Neural cell (in vitro differentiated cells): ENCODE data around the gene DIAPH2. TPM values are rescaled to one million over a fixed set of nuclear protein-coding genes. Genes with fewer than 3 reads are reported as not detected.

Experiments
- H2AFZ ChIP-seq: fragments of 200-600, 300-800 bp; sonication (generic), shearing (Covaris generic); 2 replicates; pipeline ENCODE4 v1.6.0; 2014; ENCODE audit warnings: low read depth, mild to moderate bottlenecking, antibody characterized with exemption, low read length, moderate library complexity
- H3F3A ChIP-seq: fragments of 200-600 bp; shearing (Covaris generic); 2 replicates; pipeline ENCODE4 v1.6.1; 2016; ENCODE audit warnings: mild to moderate bottlenecking, moderate library complexity, mixed read lengths, antibody characterized with exemption, low read length; ENCODE audit not compliant: insufficient read depth, poor library complexity, severe bottlenecking
- H3K27ac ChIP-seq: fragments of 200-600, 300-800 bp; sonication (generic), shearing (Covaris generic); 2 replicates; pipeline ENCODE4 v1.5.1; 2014; ENCODE audit warnings: mild to moderate bottlenecking, low read length, moderate library complexity
- H3K27me3 ChIP-seq: fragments of 300-800, 200-600 bp; sonication (generic), shearing (Covaris generic); 2 replicates; pipeline ENCODE4 v1.6.0; 2014; ENCODE audit warnings: mild to moderate bottlenecking, low read depth, low read length, moderate library complexity; ENCODE audit not compliant: insufficient read depth
- H3K36me3 ChIP-seq: fragments of 300-800, 200-600 bp; sonication (generic), shearing (Covaris generic); 2 replicates; pipeline ENCODE4 v1.5.1; 2014; ENCODE audit warnings: mild to moderate bottlenecking, antibody characterized with exemption, low read length, moderate library complexity; ENCODE audit not compliant: insufficient read depth
- H3K4me2 ChIP-seq: fragments of 300-800, 200-600 bp; sonication (generic), shearing (Covaris generic); 2 replicates; pipeline ENCODE4 v1.6.0; 2014; ENCODE audit warnings: mild to moderate bottlenecking, low read length
- H3K4me3 ChIP-seq: fragments of 300-800, 200-600 bp; sonication (generic), shearing (Covaris generic); 2 replicates; pipeline ENCODE4 v1.5.1; 2014; ENCODE audit warnings: mild to moderate bottlenecking, low read length, moderate library complexity
- H3K79me2 ChIP-seq: fragments of 200-600 bp; shearing (Covaris generic); replicated peaks from 2 replicates; pipeline ENCODE4 v1.6.0; 2014; ENCODE audit warnings: mild to moderate bottlenecking, low read length, moderate library complexity; ENCODE audit not compliant: insufficient read depth
- H3K9ac ChIP-seq: fragments of 300-800, 200-600 bp; sonication (generic), shearing (Covaris generic); 2 replicates; pipeline ENCODE4 v1.6.1; 2016; ENCODE audit warnings: mild to moderate bottlenecking, low read length, mixed read lengths
- H3K9me2 ChIP-seq: fragments of 200-600 bp; shearing (Covaris generic); 2 replicates; pipeline ENCODE4 v1.6.1; 2016; ENCODE audit warnings: mild to moderate bottlenecking, low read length, mixed read lengths; ENCODE audit not compliant: insufficient read depth
- H3K9me3 ChIP-seq: fragments of 200-600, 300-800 bp; sonication (generic), shearing (Covaris generic); 2 replicates; pipeline ENCODE4 v1.6.1; 2016; ENCODE audit warnings: mild to moderate bottlenecking, mixed run types, low read length, moderate library complexity, mixed read lengths
- H4K20me1 ChIP-seq: fragments of 200-600 bp; shearing (Covaris generic); 2 replicates; pipeline ENCODE4 v1.6.1; 2016; ENCODE audit warnings: mild to moderate bottlenecking, mixed run types; ENCODE audit not compliant: insufficient read depth
- CTCF ChIP-seq: fragments of 450-650 bp; IDR thresholded peaks from 2 replicates; pipeline ENCODE4 v1.5.1; 2014; ENCODE audit warnings: antibody characterized with exemption, mild to moderate bottlenecking, moderate library complexity; ENCODE audit not compliant: poor library complexity, severe bottlenecking
- EP300 ChIP-seq: fragments of 450-650 bp; conservative IDR thresholded peaks from 2 replicates; pipeline ENCODE4 v1.6.1; 2014; ENCODE audit warnings: antibody characterized with exemption, mild to moderate bottlenecking, moderate library complexity; ENCODE audit not compliant: poor library complexity, severe bottlenecking
- EZH2 ChIP-seq: fragments of 200-600, 300-800 bp; shearing (Covaris generic), sonication (generic); IDR thresholded peaks from 2 replicates; pipeline ENCODE4 v1.6.1; 2014; ENCODE audit warnings: antibody characterized with exemption, low read length, borderline replicate concordance, mild to moderate bottlenecking; ENCODE audit not compliant: insufficient read depth, poor library complexity, severe bottlenecking
- MXI1 ChIP-seq: fragments of 450-650 bp; conservative IDR thresholded peaks from 2 replicates; pipeline ENCODE4 v1.6.1; 2014; ENCODE audit warnings: antibody characterized with exemption, mild to moderate bottlenecking; ENCODE audit not compliant: poor library complexity, severe bottlenecking
- POLR2AphosphoS5 ChIP-seq: IDR thresholded peaks from 2 replicates; pipeline ENCODE4 v1.6.1; 2012
- RAD21 ChIP-seq: fragments of 450-650 bp; conservative IDR thresholded peaks from 2 replicates; pipeline ENCODE4 v1.6.1; 2014; ENCODE audit warnings: antibody characterized with exemption, mild to moderate bottlenecking, moderate library complexity
- REST ChIP-seq: IDR thresholded peaks from 2 replicates; pipeline ENCODE4 v1.6.1; 2012; ENCODE audit warnings: borderline replicate concordance
- SMC3 ChIP-seq: fragments of 450-650 bp; conservative IDR thresholded peaks from 2 replicates; pipeline ENCODE4 v1.6.1; 2014; ENCODE audit warnings: antibody characterized with exemption, mild to moderate bottlenecking, moderate library complexity; ENCODE audit not compliant: poor library complexity
- TAF1 ChIP-seq: IDR thresholded peaks from 2 replicates; pipeline ENCODE4 v1.6.1; 2012; ENCODE audit warnings: low read depth
- polyA plus RNA-seq: library from polyadenylated mRNA; depleted of rRNA; stranded (reverse); fragments of >200 nt; gene quantifications from 2 replicates; pipeline ENCODE4 v1.2.3, GENCODE V29; 2014

The DIAPH2 gene
- polyA plus RNA-seq, 1 donor from 2014 or later, result 0.07 TPM

DNA sequence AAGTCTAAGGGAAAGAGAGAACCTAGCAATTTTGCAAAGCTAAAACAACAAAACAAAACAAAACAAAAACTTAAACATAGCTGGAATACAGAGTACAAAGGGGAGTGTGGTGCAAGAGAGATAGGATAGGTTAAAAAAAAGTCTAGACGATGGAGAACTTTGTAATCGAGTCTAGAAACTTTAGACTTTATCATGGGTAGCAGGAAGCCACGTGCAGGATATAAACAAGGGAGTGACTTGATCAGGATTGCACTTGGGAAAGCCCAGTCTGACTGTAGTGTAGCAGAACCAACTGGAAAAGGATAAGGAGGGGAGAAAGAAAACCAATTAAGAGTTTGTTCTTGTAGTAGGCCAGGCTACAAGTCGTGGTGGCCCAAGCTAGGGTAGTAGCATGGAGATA lies 949.2 kb downstream of the DIAPH2 start:
- no peaks in the 10 kb centered on the region for H3F3A ChIP-seq
- H3K9me3 ChIP-seq, result no peaks in the 10 kb centered on the region
- no peaks in the 10 kb centered on the region for H3K36me3 ChIP-seq
- H3K79me2 ChIP-seq, result no peaks in the 10 kb centered on the region
- no peaks in the 10 kb centered on the region for H3K27me3 ChIP-seq
- no peaks in the 10 kb centered on the region for H4K20me1 ChIP-seq
- H3K4me3 ChIP-seq, result no peak overlapping the region
- no peak overlapping the region for H2AFZ ChIP-seq
- H3K27ac ChIP-seq, result no peak overlapping the region
- H3K9me2 ChIP-seq, result no peaks in the 10 kb centered on the region
- H3K4me2 ChIP-seq, result no peak overlapping the region
- TF ChIP-seq MXI1, result no peak
- no peak for TF ChIP-seq SMC3
- TF ChIP-seq EP300, result no peak
- TF ChIP-seq CTCF, result no peak
- no peak for TF ChIP-seq RAD21
- no peak for TF ChIP-seq REST
- TF ChIP-seq EZH2, result no peak
- TF ChIP-seq TAF1, result no peak
- no peak for TF ChIP-seq POLR2AphosphoS5
- no peak overlapping the region for H3K9ac ChIP-seq

GRCh38 chrX:97636473-97637140 lies 952.0 kb downstream of the DIAPH2 start:
- Histone ChIP-seq H3K79me2 (no peaks in the 10 kb centered on the region), H3K36me3 (no peaks in the 10 kb centered on the region), H3K27me3 (no peaks in the 10 kb centered on the region), H3K4me3 (no peak overlapping the region), H3F3A (no peaks in the 10 kb centered on the region), H2AFZ (no peak overlapping the region), H3K9ac (no peak overlapping the region), H4K20me1 (no peaks in the 10 kb centered on the region), H3K4me2 (no peak overlapping the region), H3K9me2 (no peaks in the 10 kb centered on the region), H3K9me3 (no peaks in the 10 kb centered on the region), H3K27ac (no peak overlapping the region)
- TF ChIP-seq EP300 (no peak), CTCF (no peak), MXI1 (no peak), RAD21 (no peak), EZH2 (no peak), POLR2AphosphoS5 (no peak), REST (no peak), TAF1 (no peak), SMC3 (no peak)
